K562 (cell line): ENCODE data around the gene RPTOR. TPM values are rescaled to one million over a fixed set of nuclear protein-coding genes. Genes with fewer than 3 reads are reported as not detected.
A peak's percentile ranks its signal among the peaks of the same experiment; 100 is the strongest.

ENCODE experiments used
- ATAC-seq: fragments of 200-7000 bp; cut with Tn5 transposase; 3 replicates; pipeline ENCODE4 v1.9.1; 2020; ENCODE audit warnings: moderate library complexity
- BruUV-seq: library from RNA; stranded (reverse); fragments of 400-500 nt; replicated peaks from 2 replicates; lab custom pipeline; 2021; lab: Mats Ljungman, UMichigan
- CTCF ChIA-PET: fragments of 300-600 bp; formaldehyde crosslinking; extraction: SDS; loops from one replicate; lab custom pipeline; 2021; ENCODE audit warnings: low intra/inter-chr PET ratio; lab: Yijun Ruan, JAX
- POLR2A ChIA-PET: fragments of 300-600, 350-650 bp; sonication (Branson Sonifier 250); formaldehyde crosslinking; extraction: SDS; loops from one replicate; lab custom pipeline; 2021; ENCODE audit warnings: antibody characterized with exemption, inconsistent platforms; lab: Yijun Ruan, JAX
- DNase-seq, 4 experiments: peaks; one replicate each; pipeline versions ENCODE4 v3.0.0 to v3.0.0-alpha.2; 2011 to 2018; ENCODE audit warnings: low spot score in 3 of 4, mixed read lengths in 3 of 4; ENCODE audit errors: extremely low read depth in 1 of 4
- FAIRE-seq: peaks from 2 replicates; lab custom pipeline; 2011; peaks lifted over from hg19 to GRCh38; lab: Jason Lieb, UNC
- H2AFZ ChIP-seq: 2 replicates; pipeline ENCODE4 v1.6.0; 2011; ENCODE audit warnings: low read depth, low read length, control low read depth, inconsistent platforms
- H3K27ac ChIP-seq: fragments of 200-600 bp; 3 replicates; pipeline ENCODE4 v1.8.0; 2011; ENCODE audit warnings: low read depth, mild to moderate bottlenecking, control low read depth, inconsistent platforms, low read length, moderate library complexity, mixed read lengths; ENCODE audit errors: extremely low read depth
- H3K27me3 ChIP-seq, 2 experiments: fragments of 300-600 bp in 1 of 2; 2 replicates in 1 of 2; 3 replicates in 1 of 2; pipeline versions ENCODE4 v1.6.0 to v1.8.0; 2011; ENCODE audit warnings: inconsistent platforms in 2 of 2, low read length in 2 of 2, mild to moderate bottlenecking in 1 of 2, mixed read lengths in 1 of 2, moderate library complexity in 1 of 2; ENCODE audit not compliant: control insufficient read depth in 2 of 2, insufficient read depth in 2 of 2
- H3K36me3 ChIP-seq: fragments of 300-600 bp; 3 replicates; pipeline ENCODE4 v1.8.0; 2011; ENCODE audit warnings: mild to moderate bottlenecking, low read length, inconsistent platforms; ENCODE audit not compliant: control insufficient read depth, insufficient read depth
- H3K4me1 ChIP-seq, 2 experiments: fragments of 200-600 bp in 1 of 2; replicated peaks in 1 of 2; 2 replicates in 1 of 2; 3 replicates in 1 of 2; pipeline versions ENCODE4 v1.5.1 to v1.8.0; 2011; ENCODE audit warnings: inconsistent platforms in 2 of 2, low read length in 2 of 2, mild to moderate bottlenecking in 1 of 2, mixed read lengths in 1 of 2, moderate library complexity in 1 of 2; ENCODE audit not compliant: control insufficient read depth in 2 of 2, insufficient read depth in 2 of 2
- H3K4me2 ChIP-seq: 2 replicates; pipeline ENCODE4 v1.6.1; 2011; ENCODE audit warnings: low read length, control low read depth, inconsistent platforms, mixed read lengths; ENCODE audit not compliant: insufficient read depth
- H3K4me3 ChIP-seq: fragments of 200-600 bp; sonication (generic), shearing (Covaris generic); 2 replicates; pipeline ENCODE4 v1.5.1; 2016; ENCODE audit warnings: control low read depth, inconsistent platforms
- H3K79me2 ChIP-seq: fragments of 200-600 bp; 3 replicates; pipeline ENCODE4 v1.8.0; 2011; ENCODE audit warnings: low read length, inconsistent platforms; ENCODE audit not compliant: control insufficient read depth, insufficient read depth
- H3K9ac ChIP-seq, 2 experiments: 2 replicates each; pipeline versions ENCODE4 v1.6.0 to v1.6.1; 2011; ENCODE audit warnings: low read depth in 2 of 2, low read length in 2 of 2, control low read depth in 1 of 2, inconsistent platforms in 1 of 2, mild to moderate bottlenecking in 1 of 2, mixed read lengths in 1 of 2; ENCODE audit not compliant: insufficient read depth in 1 of 2
- H3K9me1 ChIP-seq: one replicate; pipeline ENCODE4 v1.6.0; 2011; ENCODE audit warnings: inconsistent platforms, mild to moderate bottlenecking, low read length, moderate library complexity; ENCODE audit not compliant: control insufficient read depth, insufficient read depth
- H3K9me3 ChIP-seq: replicated peaks from 2 replicates; pipeline ENCODE4 v1.5.1; 2011; ENCODE audit warnings: low read depth, low read length, inconsistent platforms; ENCODE audit not compliant: control insufficient read depth, insufficient read depth
- H4K20me1 ChIP-seq: replicated peaks from 2 replicates; pipeline ENCODE4 v1.6.1; 2011; ENCODE audit warnings: low read length, inconsistent platforms, mixed read lengths; ENCODE audit not compliant: control insufficient read depth, insufficient read depth
- WGBS: fragments of 100-300 bp; shearing (Covaris generic); methylation state at CpG from one replicate; pipeline ENCODE4 v1.1.6; 2016; ENCODE audit warnings: low coverage, mixed read lengths; ENCODE audit not compliant: insufficient coverage; ENCODE audit errors: missing lambda C conversion rate; 5-methylcytosine and 5-hydroxymethylcytosine counted together
- in situ Hi-C: fragments of 300-500 bp; cut with MboI; formaldehyde crosslinking; loops from 4 replicates; pipeline ENCODE4 v1.15.0; 2018; ENCODE audit warnings: inconsistent platforms, mixed read lengths
- intact Hi-C: fragments of 100-400 bp; cut with micrococcal nuclease; formaldehyde crosslinking; loops from 2 replicates; pipeline ENCODE4 v1.14.2; 2022
- polyA plus RNA-seq, 8 experiments: library from polyadenylated mRNA; depleted of rRNA in 4 of 8; stranded (reverse) in 5 of 8; unstranded in 3 of 8; fragments of >200 nt; fragmentation: Nextera tagmentation in 2 of 8; fragmentation: Illumina TruSeq in 1 of 8; extraction: Ambion mirVana in 2 of 8; extraction: Trizol in 1 of 8; gene quantifications; 2 replicates each; pipeline versions ENCODE4 v1.2.1 to v1.2.3, GENCODE V29; 2011 to 2014; ENCODE audit warnings: inconsistent platforms in 1 of 8, missing spikeins in 1 of 8
- total RNA-seq, 7 experiments: library from RNA; depleted of rRNA in 6 of 7; stranded (reverse); fragments of >200 nt in 6 of 7; fragmentation: Illumina TruSeq in 2 of 7; extraction: Trizol in 2 of 7; gene quantifications; 2 replicates each; pipeline versions ENCODE4 v1.2.1 to v1.2.3, GENCODE V29; 2011 to 2021; ENCODE audit warnings: low replicate concordance in 1 of 7
- TF ChIP-seq, protein P1 (sequence below): fragments of 250-450 bp; sonication (Bioruptor Pico); IDR thresholded peaks from 2 replicates; pipeline ENCODE4 v1.9.0; 2021; ENCODE audit warnings: mild to moderate bottlenecking, inconsistent platforms

Gene RPTOR
- total and polyA plus RNA-seq, 9 of the 15 experiments (the other 6 are each of a cell fraction or from before 2014, with no cell fraction given), result 0.24 to 54.1 (median 10.2) TPM

DNA sequence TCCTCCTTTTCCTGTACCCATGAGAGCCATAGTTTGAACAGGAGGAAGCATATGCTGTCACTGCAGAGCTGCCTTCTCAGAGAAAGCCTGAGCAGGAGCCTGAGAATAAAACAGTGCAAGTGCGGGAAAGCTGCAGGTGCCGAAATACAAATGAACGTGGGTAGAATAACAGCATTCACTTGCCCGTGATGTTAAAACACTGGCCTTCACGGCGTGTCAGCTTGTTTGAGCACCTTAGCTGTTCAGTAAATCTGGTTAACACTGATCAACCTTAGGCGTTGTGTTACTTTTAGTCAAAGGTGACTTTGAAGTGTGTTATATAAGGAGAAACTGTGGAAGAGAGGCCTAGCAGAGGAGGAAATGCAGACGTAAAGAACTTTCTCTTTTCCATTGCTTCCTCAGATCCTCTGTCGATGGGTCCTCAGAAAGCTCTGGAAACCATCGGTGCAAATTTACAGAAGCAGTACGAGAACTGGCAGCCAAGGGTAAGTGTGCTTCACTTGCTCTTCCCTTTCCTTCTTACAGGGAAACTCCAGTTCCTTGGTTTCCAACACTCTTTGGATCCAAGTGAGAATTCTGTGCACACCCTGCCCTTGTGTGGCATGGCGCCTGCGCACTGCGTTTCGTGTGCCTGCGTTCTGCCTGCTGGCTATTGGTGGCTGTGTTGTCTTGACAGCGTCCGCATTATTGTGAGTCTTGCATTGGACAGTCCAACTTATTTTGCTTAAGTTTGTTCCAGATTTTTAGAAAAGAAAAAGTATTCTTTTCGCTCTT lies 98.9 kb downstream of the RPTOR start:
- Histone ChIP-seq H2AFZ (no peak overlapping the region), H3K9me1 (no peaks in the 10 kb centered on the region), H3K36me3 (peaks cover 9% of the 10 kb centered on the region; the same call in 1 of the 3 replicates), H3K27me3 (no peaks in the 10 kb centered on the region), H3K4me3 (no peak overlapping the region), H4K20me1 (peaks cover 6% of the 10 kb centered on the region; the same call in 1 of the 2 replicates), H3K4me1 (peaks cover 3 to 7% of the 10 kb centered on the region in 2 experiments; a peak in 3 of 5 replicates), H3K4me2 (no peak overlapping the region), H3K27ac (no peak overlapping the region), H3K79me2 (peaks cover 37% of the 10 kb centered on the region), H3K9ac (peak overlapping the region in 1 of 2 experiments; percentile 56; a peak in 1 of 4 replicates), H3K9me3 (no peaks in the 10 kb centered on the region)
- ChIA-PET CTCF (interaction anchor here (0.7 kb wide), 1 partner anchor 24 kb away, joined by 3 read pairs; no protein-coding TSS in a partner anchor), POLR2A (interaction anchor here (0.6 kb wide), 1 partner anchor 213 kb away, joined by 4 read pairs; no protein-coding TSS in a partner anchor)
- BruUV-seq, result no TSS peak
- peak; percentile 57 for FAIRE-seq
- 98% methylated on average over 19 of the region's 19 CpGs for WGBS
- in situ Hi-C loops (no loop called here), intact Hi-C loops (no loop called here)
- TF ChIP-seq, protein P1, sequence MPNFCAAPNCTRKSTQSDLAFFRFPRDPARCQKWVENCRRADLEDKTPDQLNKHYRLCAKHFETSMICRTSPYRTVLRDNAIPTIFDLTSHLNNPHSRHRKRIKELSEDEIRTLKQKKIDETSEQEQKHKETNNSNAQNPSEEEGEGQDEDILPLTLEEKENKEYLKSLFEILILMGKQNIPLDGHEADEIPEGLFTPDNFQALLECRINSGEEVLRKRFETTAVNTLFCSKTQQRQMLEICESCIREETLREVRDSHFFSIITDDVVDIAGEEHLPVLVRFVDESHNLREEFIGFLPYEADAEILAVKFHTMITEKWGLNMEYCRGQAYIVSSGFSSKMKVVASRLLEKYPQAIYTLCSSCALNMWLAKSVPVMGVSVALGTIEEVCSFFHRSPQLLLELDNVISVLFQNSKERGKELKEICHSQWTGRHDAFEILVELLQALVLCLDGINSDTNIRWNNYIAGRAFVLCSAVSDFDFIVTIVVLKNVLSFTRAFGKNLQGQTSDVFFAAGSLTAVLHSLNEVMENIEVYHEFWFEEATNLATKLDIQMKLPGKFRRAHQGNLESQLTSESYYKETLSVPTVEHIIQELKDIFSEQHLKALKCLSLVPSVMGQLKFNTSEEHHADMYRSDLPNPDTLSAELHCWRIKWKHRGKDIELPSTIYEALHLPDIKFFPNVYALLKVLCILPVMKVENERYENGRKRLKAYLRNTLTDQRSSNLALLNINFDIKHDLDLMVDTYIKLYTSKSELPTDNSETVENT (CRISPR knock-in tag), result no peak
- DNase-seq, result no peak
- no peak for ATAC-seq
